WTC11 (cell line): ENCODE results near the gene KRTAP10-3. TPM values are rescaled to one million over a fixed set of nuclear protein-coding genes. Genes with fewer than 3 reads are reported as not detected.

Experiments used
- ATAC-seq: fragments of 200-7000 bp; cut with Tn5 transposase; 2 replicates; pipeline ENCODE4 v1.10.0; 2021; ENCODE audit warnings: mild to moderate bottlenecking, moderate library complexity
- CTCF ChIA-PET: fragments of 300-600 bp; sonication (Branson Sonifier 250); formaldehyde crosslinking; loops from one replicate; lab custom pipeline; 2021; ENCODE audit warnings: antibody characterized with exemption; lab: Charles Lee
- POLR2A ChIA-PET: fragments of 350-600 bp; sonication (Branson Sonifier 250); formaldehyde crosslinking; loops from one replicate; lab custom pipeline; 2021; ENCODE audit warnings: antibody characterized with exemption; lab: Charles Lee
- DNase-seq: peaks from one replicate; pipeline ENCODE4 v3.0.0; 2021; ENCODE audit warnings: low spot score
- H3K27ac Mint-ChIP-seq: 2 replicates; pipeline ENCODE4 v1.8.0; 2021; ENCODE audit warnings: mixed read lengths
- H3K27me3 Mint-ChIP-seq: 2 replicates; pipeline ENCODE4 v1.8.0; 2021; ENCODE audit warnings: low read depth, mild to moderate bottlenecking, moderate library complexity, mixed read lengths
- H3K36me3 Mint-ChIP-seq: 2 replicates; pipeline ENCODE4 v1.8.0; 2021; ENCODE audit warnings: mixed read lengths
- H3K4me1 Mint-ChIP-seq: 2 replicates; pipeline ENCODE4 v1.8.0; 2022; ENCODE audit warnings: mixed read lengths
- H3K4me3 Mint-ChIP-seq: 2 replicates; pipeline ENCODE4 v1.8.0; 2021; ENCODE audit warnings: mild to moderate bottlenecking, moderate library complexity, mixed read lengths
- H3K9me3 Mint-ChIP-seq: 2 replicates; pipeline ENCODE4 v1.8.0; 2021; ENCODE audit warnings: mixed read lengths
- FOXK1 ChIP-seq: sonication (generic); formaldehyde crosslinking; IDR thresholded peaks from 2 replicates; pipeline ENCODE4 v1.8.0; 2022; ENCODE audit warnings: mild to moderate bottlenecking, moderate library complexity, missing genetic modification reagents
- MXD4 ChIP-seq: fragments of 250-450 bp; sonication (Bioruptor Pico); IDR thresholded peaks from 2 replicates; pipeline ENCODE4 v1.8.0; 2021; ENCODE audit warnings: mild to moderate bottlenecking, moderate library complexity, borderline replicate concordance
- MYBL2 ChIP-seq: sonication (generic); formaldehyde crosslinking; IDR thresholded peaks from 2 replicates; pipeline ENCODE4 v1.8.1; 2023; ENCODE audit warnings: mild to moderate bottlenecking, moderate library complexity, missing genetic modification reagents
- NFATC4 ChIP-seq: fragments of 250-450 bp; sonication (Bioruptor Pico); IDR thresholded peaks from 2 replicates; pipeline ENCODE4 v1.9.0; 2021; ENCODE audit warnings: mild to moderate bottlenecking
- RORB ChIP-seq: fragments of 250-450 bp; sonication (Bioruptor Pico); IDR thresholded peaks from 2 replicates; pipeline ENCODE4 v1.9.0; 2021; ENCODE audit warnings: mild to moderate bottlenecking
- ZBTB21 ChIP-seq: sonication (generic); formaldehyde crosslinking; IDR thresholded peaks from 2 replicates; pipeline ENCODE4 v1.8.1; 2023; ENCODE audit warnings: mild to moderate bottlenecking, missing genetic modification reagents, borderline replicate concordance
- ZNF423 ChIP-seq: fragments of 250-450 bp; sonication (Bioruptor Pico); IDR thresholded peaks from 2 replicates; pipeline ENCODE4 v2.1.2; 2022; ENCODE audit warnings: mild to moderate bottlenecking, moderate library complexity
- total RNA-seq: library from RNA; stranded (reverse); gene quantifications from 3 replicates; pipeline ENCODE4 v1.2.3, GENCODE V29; 2021
- TF ChIP-seq, protein P1 (sequence below): sonication (generic); formaldehyde crosslinking; IDR thresholded peaks from 2 replicates; pipeline ENCODE4 v1.8.1; 2023; ENCODE audit warnings: mild to moderate bottlenecking, missing genetic modification reagents
- TF ChIP-seq, protein P2 (sequence below): sonication (generic); formaldehyde crosslinking; IDR thresholded peaks from 2 replicates; pipeline ENCODE4 v1.8.0; 2022; ENCODE audit warnings: mild to moderate bottlenecking, missing genetic modification reagents
- TF ChIP-seq, protein P3 (sequence below): sonication (generic); formaldehyde crosslinking; IDR thresholded peaks from 2 replicates; pipeline ENCODE4 v1.8.0; 2022; ENCODE audit warnings: mild to moderate bottlenecking, missing genetic modification reagents
- TF ChIP-seq, protein P4 (sequence below): fragments of 250-450 bp; sonication (Bioruptor Pico); IDR thresholded peaks from 2 replicates; pipeline ENCODE4 v1.9.0; 2021; ENCODE audit warnings: mild to moderate bottlenecking
- TF ChIP-seq, protein P5 (sequence below): sonication (generic); formaldehyde crosslinking; IDR thresholded peaks from 2 replicates; pipeline ENCODE4 v1.8.1; 2023; ENCODE audit warnings: mild to moderate bottlenecking, moderate library complexity, missing genetic modification reagents
- TF ChIP-seq, protein P6 (sequence below): sonication (generic); formaldehyde crosslinking; IDR thresholded peaks from 2 replicates; pipeline ENCODE4 v1.8.0; 2022; ENCODE audit warnings: mild to moderate bottlenecking, missing genetic modification reagents
- TF ChIP-seq, protein P7 (sequence below): sonication (generic); formaldehyde crosslinking; IDR thresholded peaks from 2 replicates; pipeline ENCODE4 v1.8.1; 2023; ENCODE audit warnings: mild to moderate bottlenecking, missing genetic modification reagents, moderate library complexity

The KRTAP10-3 gene
- total RNA-seq, 1 experiment from 2014 or later, result not detected

DNA sequence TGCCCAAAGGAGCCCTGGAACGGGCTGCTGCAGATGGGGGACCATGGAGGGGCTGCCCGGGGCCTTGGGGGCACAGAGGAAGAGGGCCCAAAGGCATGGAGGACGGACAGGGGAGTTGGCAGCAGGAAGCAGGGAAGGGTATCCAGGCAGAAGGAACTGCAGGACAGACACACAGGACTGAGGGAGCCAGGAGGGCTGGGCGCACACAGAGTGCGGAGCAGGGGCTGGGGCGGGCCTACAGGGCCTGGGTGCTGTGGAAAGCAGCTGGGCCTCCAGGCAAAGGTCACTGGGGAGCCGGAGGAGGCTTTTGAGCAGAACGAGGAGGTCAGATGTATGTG is 46.7 kb downstream of the KRTAP10-3 start (continued):
- TF ChIP-seq MYBL2 (CRISPR knock-in tag), result no peak
- TF ChIP-seq ZBTB21, result no peak
- TF ChIP-seq, protein P1, sequence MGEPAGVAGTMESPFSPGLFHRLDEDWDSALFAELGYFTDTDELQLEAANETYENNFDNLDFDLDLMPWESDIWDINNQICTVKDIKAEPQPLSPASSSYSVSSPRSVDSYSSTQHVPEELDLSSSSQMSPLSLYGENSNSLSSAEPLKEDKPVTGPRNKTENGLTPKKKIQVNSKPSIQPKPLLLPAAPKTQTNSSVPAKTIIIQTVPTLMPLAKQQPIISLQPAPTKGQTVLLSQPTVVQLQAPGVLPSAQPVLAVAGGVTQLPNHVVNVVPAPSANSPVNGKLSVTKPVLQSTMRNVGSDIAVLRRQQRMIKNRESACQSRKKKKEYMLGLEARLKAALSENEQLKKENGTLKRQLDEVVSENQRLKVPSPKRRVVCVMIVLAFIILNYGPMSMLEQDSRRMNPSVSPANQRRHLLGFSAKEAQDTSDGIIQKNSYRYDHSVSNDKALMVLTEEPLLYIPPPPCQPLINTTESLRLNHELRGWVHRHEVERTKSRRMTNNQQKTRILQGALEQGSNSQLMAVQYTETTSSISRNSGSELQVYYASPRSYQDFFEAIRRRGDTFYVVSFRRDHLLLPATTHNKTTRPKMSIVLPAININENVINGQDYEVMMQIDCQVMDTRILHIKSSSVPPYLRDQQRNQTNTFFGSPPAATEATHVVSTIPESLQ (CRISPR knock-in tag), result no peak
- no peak for TF ChIP-seq RORB (CRISPR knock-in tag)
- TF ChIP-seq, protein P2, sequence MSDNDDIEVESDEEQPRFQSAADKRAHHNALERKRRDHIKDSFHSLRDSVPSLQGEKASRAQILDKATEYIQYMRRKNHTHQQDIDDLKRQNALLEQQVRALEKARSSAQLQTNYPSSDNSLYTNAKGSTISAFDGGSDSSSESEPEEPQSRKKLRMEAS (CRISPR knock-in tag), result no peak
- TF ChIP-seq, protein P3, sequence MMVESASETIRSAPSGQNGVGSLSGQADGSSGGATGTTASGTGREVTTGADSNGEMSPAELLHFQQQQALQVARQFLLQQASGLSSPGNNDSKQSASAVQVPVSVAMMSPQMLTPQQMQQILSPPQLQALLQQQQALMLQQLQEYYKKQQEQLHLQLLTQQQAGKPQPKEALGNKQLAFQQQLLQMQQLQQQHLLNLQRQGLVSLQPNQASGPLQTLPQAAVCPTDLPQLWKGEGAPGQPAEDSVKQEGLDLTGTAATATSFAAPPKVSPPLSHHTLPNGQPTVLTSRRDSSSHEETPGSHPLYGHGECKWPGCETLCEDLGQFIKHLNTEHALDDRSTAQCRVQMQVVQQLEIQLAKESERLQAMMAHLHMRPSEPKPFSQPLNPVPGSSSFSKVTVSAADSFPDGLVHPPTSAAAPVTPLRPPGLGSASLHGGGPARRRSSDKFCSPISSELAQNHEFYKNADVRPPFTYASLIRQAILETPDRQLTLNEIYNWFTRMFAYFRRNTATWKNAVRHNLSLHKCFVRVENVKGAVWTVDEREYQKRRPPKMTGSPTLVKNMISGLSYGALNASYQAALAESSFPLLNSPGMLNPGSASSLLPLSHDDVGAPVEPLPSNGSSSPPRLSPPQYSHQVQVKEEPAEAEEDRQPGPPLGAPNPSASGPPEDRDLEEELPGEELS (CRISPR knock-in tag), result no peak
- TF ChIP-seq, protein P4, sequence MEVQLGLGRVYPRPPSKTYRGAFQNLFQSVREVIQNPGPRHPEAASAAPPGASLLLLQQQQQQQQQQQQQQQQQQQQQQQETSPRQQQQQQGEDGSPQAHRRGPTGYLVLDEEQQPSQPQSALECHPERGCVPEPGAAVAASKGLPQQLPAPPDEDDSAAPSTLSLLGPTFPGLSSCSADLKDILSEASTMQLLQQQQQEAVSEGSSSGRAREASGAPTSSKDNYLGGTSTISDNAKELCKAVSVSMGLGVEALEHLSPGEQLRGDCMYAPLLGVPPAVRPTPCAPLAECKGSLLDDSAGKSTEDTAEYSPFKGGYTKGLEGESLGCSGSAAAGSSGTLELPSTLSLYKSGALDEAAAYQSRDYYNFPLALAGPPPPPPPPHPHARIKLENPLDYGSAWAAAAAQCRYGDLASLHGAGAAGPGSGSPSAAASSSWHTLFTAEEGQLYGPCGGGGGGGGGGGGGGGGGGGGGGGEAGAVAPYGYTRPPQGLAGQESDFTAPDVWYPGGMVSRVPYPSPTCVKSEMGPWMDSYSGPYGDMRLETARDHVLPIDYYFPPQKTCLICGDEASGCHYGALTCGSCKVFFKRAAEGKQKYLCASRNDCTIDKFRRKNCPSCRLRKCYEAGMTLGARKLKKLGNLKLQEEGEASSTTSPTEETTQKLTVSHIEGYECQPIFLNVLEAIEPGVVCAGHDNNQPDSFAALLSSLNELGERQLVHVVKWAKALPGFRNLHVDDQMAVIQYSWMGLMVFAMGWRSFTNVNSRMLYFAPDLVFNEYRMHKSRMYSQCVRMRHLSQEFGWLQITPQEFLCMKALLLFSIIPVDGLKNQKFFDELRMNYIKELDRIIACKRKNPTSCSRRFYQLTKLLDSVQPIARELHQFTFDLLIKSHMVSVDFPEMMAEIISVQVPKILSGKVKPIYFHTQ, result no peak
- TF ChIP-seq MXD4, result no peak
- TF ChIP-seq, protein P5, sequence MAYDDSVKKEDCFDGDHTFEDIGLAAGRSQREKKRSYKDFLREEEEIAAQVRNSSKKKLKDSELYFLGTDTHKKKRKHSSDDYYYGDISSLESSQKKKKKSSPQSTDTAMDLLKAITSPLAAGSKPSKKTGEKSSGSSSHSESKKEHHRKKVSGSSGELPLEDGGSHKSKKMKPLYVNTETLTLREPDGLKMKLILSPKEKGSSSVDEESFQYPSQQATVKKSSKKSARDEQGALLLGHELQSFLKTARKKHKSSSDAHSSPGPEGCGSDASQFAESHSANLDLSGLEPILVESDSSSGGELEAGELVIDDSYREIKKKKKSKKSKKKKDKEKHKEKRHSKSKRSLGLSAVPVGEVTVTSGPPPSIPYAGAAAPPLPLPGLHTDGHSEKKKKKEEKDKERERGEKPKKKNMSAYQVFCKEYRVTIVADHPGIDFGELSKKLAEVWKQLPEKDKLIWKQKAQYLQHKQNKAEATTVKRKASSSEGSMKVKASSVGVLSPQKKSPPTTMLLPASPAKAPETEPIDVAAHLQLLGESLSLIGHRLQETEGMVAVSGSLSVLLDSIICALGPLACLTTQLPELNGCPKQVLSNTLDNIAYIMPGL (CRISPR knock-in tag), result no peak

DNA sequence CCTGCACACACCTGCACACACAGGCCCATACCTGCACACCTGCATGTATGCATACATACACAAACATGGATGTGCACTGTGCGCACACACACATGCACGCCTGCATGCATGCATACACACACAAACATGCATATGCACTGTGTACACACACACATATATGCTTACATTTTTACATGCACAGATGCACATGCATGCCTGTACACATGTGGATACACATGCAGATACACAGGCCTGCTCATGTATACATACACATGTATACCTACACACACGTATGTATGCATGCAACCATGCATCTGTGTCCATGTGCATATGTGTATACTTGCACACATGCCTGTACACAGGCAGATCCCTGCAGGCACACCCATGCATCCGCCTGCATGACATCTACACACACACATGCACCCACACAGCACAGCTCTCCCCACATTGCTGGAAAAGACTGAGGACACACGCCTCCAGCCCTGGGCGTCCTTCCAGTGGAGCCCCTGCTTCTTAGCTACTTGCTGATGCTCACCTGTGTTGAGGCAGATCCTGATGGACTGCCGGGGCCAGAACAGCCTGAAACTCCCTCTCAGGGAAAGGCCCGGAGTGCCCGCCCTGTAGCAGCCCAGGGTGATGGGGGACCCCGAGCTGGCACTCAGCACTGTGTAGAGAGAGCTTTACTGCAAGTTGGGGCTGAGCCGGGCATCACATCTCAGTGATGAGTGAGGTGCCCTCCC is 47.2 kb downstream of the KRTAP10-3 start:
- H3K27me3 Mint-ChIP-seq, result no peaks in the 10 kb centered on the region
- CTCF ChIA-PET, result interaction anchor here (0.5 to 4.2 kb wide), 49 partner anchors 10 to 1783 kb away, joined by 3 to 53 read pairs (median 5); partner anchors contain the start of genes KRTAP10-4, KRTAP10-6, PTTG1IP and TSPEAR
- no peak for DNase-seq
- no peak overlapping the region for H3K27ac Mint-ChIP-seq
- no peak overlapping the region for H3K4me3 Mint-ChIP-seq
- no peaks in the 10 kb centered on the region; the same call in 1 of the 2 replicates for H3K4me1 Mint-ChIP-seq
- no peaks in the 10 kb centered on the region for H3K36me3 Mint-ChIP-seq
- no peaks in the 10 kb centered on the region for H3K9me3 Mint-ChIP-seq
- no peak for TF ChIP-seq NFATC4 (CRISPR knock-in tag)
- ATAC-seq, result no peak
- POLR2A ChIA-PET, result interaction anchor here (0.7 kb wide), 1 partner anchor 13 kb away, joined by 3 read pairs; no protein-coding TSS in a partner anchor

DNA sequence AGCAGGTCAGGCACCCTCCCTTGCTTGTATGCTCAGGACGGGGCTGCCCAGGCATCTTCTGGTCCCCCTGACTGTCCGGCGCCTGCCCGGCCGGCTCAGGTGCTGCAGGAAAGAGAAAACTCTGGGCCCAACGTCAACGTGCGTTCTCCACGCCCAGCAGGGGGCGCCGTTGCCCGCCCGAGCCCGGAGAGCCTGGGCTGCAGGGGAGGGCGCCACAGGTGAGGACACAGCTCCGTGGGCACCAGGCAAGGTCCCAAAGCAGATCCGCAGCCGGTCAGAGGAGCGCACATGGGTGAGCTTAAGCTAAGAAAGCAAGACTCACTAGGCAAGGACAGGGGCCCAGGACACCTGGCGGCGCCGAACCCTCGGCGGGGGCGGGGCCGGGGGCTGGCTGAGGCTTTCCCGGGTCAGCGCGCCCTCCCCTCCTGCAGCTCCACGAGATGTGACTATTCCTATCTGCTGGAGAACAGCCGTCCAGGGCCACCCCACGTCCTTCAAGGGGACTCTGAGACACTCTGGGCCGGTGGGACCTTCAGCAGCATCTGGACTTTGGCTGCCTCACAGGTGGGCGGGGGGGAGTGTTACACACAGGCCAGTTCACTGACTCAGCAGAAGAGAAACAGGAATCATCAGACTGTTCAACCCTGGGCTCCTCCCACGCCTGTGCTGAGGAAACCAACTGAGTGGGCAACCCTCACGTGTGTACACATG is 47.9 kb downstream of the KRTAP10-3 start:
- DNase-seq (peak; percentile 82), ATAC-seq (peak; percentile 86)
- CTCF ChIA-PET, result interaction anchor here (0.5 to 4.2 kb wide), 54 partner anchors 9 to 1784 kb away, joined by 3 to 53 read pairs (median 5); partner anchors contain the start of genes KRTAP10-4, KRTAP10-6, PTTG1IP and TSPEAR
- Mint-ChIP-seq H3K4me3 (no peak overlapping the region), H3K27ac (no peak overlapping the region), H3K27me3 (no peaks in the 10 kb centered on the region), H3K36me3 (no peaks in the 10 kb centered on the region), H3K4me1 (no peaks in the 10 kb centered on the region; the same call in 1 of the 2 replicates), H3K9me3 (no peaks in the 10 kb centered on the region)
- POLR2A ChIA-PET, result interaction anchor here (0.7 kb wide), 1 partner anchor 12 kb away, joined by 3 read pairs; no protein-coding TSS in a partner anchor
- TF ChIP-seq, protein P2 (CRISPR knock-in tag), result peak; percentile 71
- TF ChIP-seq ZBTB21, result no peak
- peak; percentile 27; the same call in 1 of the 2 replicates for TF ChIP-seq ZNF423
- TF ChIP-seq, protein P3 (CRISPR knock-in tag), result 0 out of 2 replicates have a peak, but pooled peaks have one; percentile 45
- TF ChIP-seq, protein P6, sequence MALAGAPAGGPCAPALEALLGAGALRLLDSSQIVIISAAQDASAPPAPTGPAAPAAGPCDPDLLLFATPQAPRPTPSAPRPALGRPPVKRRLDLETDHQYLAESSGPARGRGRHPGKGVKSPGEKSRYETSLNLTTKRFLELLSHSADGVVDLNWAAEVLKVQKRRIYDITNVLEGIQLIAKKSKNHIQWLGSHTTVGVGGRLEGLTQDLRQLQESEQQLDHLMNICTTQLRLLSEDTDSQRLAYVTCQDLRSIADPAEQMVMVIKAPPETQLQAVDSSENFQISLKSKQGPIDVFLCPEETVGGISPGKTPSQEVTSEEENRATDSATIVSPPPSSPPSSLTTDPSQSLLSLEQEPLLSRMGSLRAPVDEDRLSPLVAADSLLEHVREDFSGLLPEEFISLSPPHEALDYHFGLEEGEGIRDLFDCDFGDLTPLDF (CRISPR knock-in tag), result no peak
- 0 out of 2 replicates have a peak, but pooled peaks have one; percentile 32 for TF ChIP-seq FOXK1 (CRISPR knock-in tag)
- TF ChIP-seq, protein P7, sequence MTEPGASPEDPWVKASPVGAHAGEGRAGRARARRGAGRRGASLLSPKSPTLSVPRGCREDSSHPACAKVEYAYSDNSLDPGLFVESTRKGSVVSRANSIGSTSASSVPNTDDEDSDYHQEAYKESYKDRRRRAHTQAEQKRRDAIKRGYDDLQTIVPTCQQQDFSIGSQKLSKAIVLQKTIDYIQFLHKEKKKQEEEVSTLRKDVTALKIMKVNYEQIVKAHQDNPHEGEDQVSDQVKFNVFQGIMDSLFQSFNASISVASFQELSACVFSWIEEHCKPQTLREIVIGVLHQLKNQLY, result 0 out of 2 replicates have a peak, but pooled peaks have one; percentile 38
